ENCODE data around the gene COL4A1.

The COL4A1 gene

GRCh38 chr13:110291286-110291685 lies 15.7 kb downstream of the COL4A1 start:
- no peak for DNase-seq

- no peak for DNase-seq
These were observed 16.1 kb downstream of the COL4A1 start for GRCh38 chr13:110290826-110291225.

- no peak for DNase-seq
These were observed 16.8 kb downstream of the COL4A1 start for GRCh38 chr13:110290153-110290552.

- DNase-seq: no peak
These were observed 17.3 kb downstream of the COL4A1 start for GRCh38 chr13:110289661-110290060.

- no peak for DNase-seq
These were observed 17.8 kb downstream of the COL4A1 start for GRCh38 chr13:110289174-110289573.

GRCh38 chr13:110286833-110287819 lies 19.8 kb downstream of the COL4A1 start:
- no peak for DNase-seq

- DNase-seq: no peak
These were observed 20.7 kb downstream of the COL4A1 start for GRCh38 chr13:110285991-110286832.

- no peak for DNase-seq
These were observed 22.0 kb downstream of the COL4A1 start for GRCh38 chr13:110284779-110285484.

GRCh38 chr13:110283736-110284517 lies 23.0 kb downstream of the COL4A1 start:
- no peak for DNase-seq

GRCh38 chr13:110282316-110282841 lies 24.6 kb downstream of the COL4A1 start:
- no peak for DNase-seq

GRCh38 chr13:110281736-110282135 lies 25.2 kb downstream of the COL4A1 start:
- no peak for DNase-seq

GRCh38 chr13:110280985-110281688 lies 25.8 kb downstream of the COL4A1 start:
- DNase-seq: no peak

- no peak for DNase-seq
These were observed 26.6 kb downstream of the COL4A1 start for GRCh38 chr13:110280231-110280813.

- no peak for DNase-seq
These were observed 27.3 kb downstream of the COL4A1 start for GRCh38 chr13:110279684-110280083.

- no peak for DNase-seq
These were observed 28.1 kb downstream of the COL4A1 start for GRCh38 chr13:110278859-110279258.

GRCh38 chr13:110277357-110277975 lies 29.5 kb downstream of the COL4A1 start:
- no peak for DNase-seq

GRCh38 chr13:110276553-110276950 lies 30.4 kb downstream of the COL4A1 start:
- no peak for DNase-seq

- DNase-seq: no peak
These were observed 30.9 kb downstream of the COL4A1 start for GRCh38 chr13:110275931-110276552.

- no peak for DNase-seq
These were observed 32.3 kb downstream of the COL4A1 start for GRCh38 chr13:110274687-110275086.

- no peak for DNase-seq
These were observed 33.7 kb downstream of the COL4A1 start for GRCh38 chr13:110273254-110273653.
